ENCODE measurements around the gene GALNT12. TPM values are rescaled to one million over a fixed set of nuclear protein-coding genes. Genes with fewer than 3 reads are reported as not detected.

Gene GALNT12
- total RNA-seq, 1 donor from 2014 or later: 12.9 TPM

- H3K27me3 Mint-ChIP-seq: peaks cover 3% of the 10 kb centered on the region
- no peak for DNase-seq (ENCODE audit: low spot score, unreplicated experiment)
- TF ChIP-seq, protein P1, sequence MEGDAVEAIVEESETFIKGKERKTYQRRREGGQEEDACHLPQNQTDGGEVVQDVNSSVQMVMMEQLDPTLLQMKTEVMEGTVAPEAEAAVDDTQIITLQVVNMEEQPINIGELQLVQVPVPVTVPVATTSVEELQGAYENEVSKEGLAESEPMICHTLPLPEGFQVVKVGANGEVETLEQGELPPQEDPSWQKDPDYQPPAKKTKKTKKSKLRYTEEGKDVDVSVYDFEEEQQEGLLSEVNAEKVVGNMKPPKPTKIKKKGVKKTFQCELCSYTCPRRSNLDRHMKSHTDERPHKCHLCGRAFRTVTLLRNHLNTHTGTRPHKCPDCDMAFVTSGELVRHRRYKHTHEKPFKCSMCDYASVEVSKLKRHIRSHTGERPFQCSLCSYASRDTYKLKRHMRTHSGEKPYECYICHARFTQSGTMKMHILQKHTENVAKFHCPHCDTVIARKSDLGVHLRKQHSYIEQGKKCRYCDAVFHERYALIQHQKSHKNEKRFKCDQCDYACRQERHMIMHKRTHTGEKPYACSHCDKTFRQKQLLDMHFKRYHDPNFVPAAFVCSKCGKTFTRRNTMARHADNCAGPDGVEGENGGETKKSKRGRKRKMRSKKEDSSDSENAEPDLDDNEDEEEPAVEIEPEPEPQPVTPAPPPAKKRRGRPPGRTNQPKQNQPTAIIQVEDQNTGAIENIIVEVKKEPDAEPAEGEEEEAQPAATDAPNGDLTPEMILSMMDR (IDR thresholded peaks at IDR 0.05; ENCODE audit: unreplicated experiment): no peak
- H3K4me3 Mint-ChIP-seq (ENCODE audit: low read depth): no peak overlapping the region
- H3K27ac Mint-ChIP-seq: no peak overlapping the region
- no peaks in the 10 kb centered on the region for H3K4me1 Mint-ChIP-seq (ENCODE audit: low read depth)
- no peaks in the 10 kb centered on the region for H3K9me3 Mint-ChIP-seq (ENCODE audit: low read depth)
- H3K36me3 Mint-ChIP-seq (ENCODE audit: insufficient read depth): no peaks in the 10 kb centered on the region
These were observed 78.3 kb downstream of the GALNT12 start for GRCh38 chr9:98885575-98886295.

DNA sequence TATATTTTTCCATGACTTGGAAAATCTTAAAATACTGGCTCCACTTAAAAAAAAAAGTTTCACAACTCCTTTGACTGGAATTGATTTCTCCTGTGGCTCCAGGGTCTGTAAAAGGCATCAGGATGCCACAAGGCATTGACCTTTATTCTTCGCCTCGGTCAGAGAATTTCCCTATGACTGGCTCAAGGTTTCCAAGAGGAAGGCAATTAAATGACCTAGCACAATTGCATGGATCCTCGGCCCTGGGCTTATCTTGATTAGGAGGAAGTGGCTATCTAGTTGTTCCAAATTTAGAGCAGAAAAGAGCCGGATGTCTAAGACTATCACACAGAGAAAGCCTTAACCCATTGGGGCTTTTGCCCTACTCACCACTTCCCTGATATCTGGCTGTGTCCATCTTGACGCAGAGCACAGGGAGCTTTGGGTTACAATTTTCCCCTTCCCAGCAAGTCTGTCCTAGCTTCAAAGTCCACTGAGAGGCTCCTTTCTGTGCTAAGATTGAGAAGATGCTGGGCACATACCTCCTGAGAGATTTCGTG is 79.3 kb downstream of the GALNT12 start:
- Mint-ChIP-seq H3K36me3 (ENCODE audit: insufficient read depth) (no peaks in the 10 kb centered on the region), H3K27ac (no peak overlapping the region), H3K4me3 (ENCODE audit: low read depth) (no peak overlapping the region), H3K27me3 (peaks cover 3% of the 10 kb centered on the region), H3K4me1 (ENCODE audit: low read depth) (no peaks in the 10 kb centered on the region), H3K9me3 (ENCODE audit: low read depth) (no peaks in the 10 kb centered on the region)
- DNase-seq (ENCODE audit: low spot score, unreplicated experiment): no peak
- TF ChIP-seq, protein P1 (IDR thresholded peaks at IDR 0.05; ENCODE audit: unreplicated experiment): no peak

GRCh38 chr9:98887918-98888510 is 80.5 kb downstream of the GALNT12 start:
- H3K4me1 Mint-ChIP-seq (ENCODE audit: low read depth): no peaks in the 10 kb centered on the region
- DNase-seq (ENCODE audit: low spot score, unreplicated experiment): no peak
- peaks cover 3% of the 10 kb centered on the region for H3K27me3 Mint-ChIP-seq
- no peaks in the 10 kb centered on the region for H3K9me3 Mint-ChIP-seq (ENCODE audit: low read depth)
- H3K4me3 Mint-ChIP-seq (ENCODE audit: low read depth): no peak overlapping the region
- H3K36me3 Mint-ChIP-seq (ENCODE audit: insufficient read depth): no peaks in the 10 kb centered on the region
- H3K27ac Mint-ChIP-seq: no peak overlapping the region
- TF ChIP-seq, protein P1 (IDR thresholded peaks at IDR 0.05; ENCODE audit: unreplicated experiment): no peak

GRCh38 chr9:98888801-98889421 is 81.4 kb downstream of the GALNT12 start:
- peaks cover 3% of the 10 kb centered on the region for H3K27me3 Mint-ChIP-seq
- H3K9me3 Mint-ChIP-seq (ENCODE audit: low read depth): no peaks in the 10 kb centered on the region
- no peaks in the 10 kb centered on the region for H3K4me1 Mint-ChIP-seq (ENCODE audit: low read depth)
- no peaks in the 10 kb centered on the region for H3K36me3 Mint-ChIP-seq (ENCODE audit: insufficient read depth)
- DNase-seq (ENCODE audit: low spot score, unreplicated experiment): no peak
- no peak overlapping the region for H3K27ac Mint-ChIP-seq
- H3K4me3 Mint-ChIP-seq (ENCODE audit: low read depth): no peak overlapping the region
- TF ChIP-seq, protein P1 (IDR thresholded peaks at IDR 0.05; ENCODE audit: unreplicated experiment): no peak

DNA sequence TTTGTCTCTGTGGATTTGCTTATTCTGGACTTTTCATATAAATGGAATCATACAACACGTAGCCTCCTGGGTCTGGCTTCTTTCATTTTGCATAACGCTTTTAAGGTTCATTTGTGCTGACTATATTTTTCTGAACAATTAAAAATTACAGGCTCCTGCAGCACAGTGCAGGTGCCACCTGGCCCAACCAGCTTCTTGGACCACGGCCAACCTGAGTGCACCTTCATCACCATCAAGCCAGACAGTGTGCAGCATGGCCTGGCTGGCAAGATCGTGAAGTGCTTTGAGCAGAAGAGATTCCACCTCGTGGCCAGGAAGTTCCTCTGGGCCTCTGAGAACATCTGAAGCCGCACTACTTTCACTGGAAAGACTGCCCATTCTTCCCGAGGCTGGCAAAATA is 82.8 kb downstream of the GALNT12 start:
- DNase-seq (ENCODE audit: low spot score, unreplicated experiment): no peak
- Mint-ChIP-seq H3K27ac (no peak overlapping the region), H3K4me3 (ENCODE audit: low read depth) (no peak overlapping the region), H3K4me1 (ENCODE audit: low read depth) (no peaks in the 10 kb centered on the region), H3K36me3 (ENCODE audit: insufficient read depth) (no peaks in the 10 kb centered on the region), H3K27me3 (peaks cover 3% of the 10 kb centered on the region), H3K9me3 (ENCODE audit: low read depth) (no peaks in the 10 kb centered on the region)
- TF ChIP-seq, protein P1 (IDR thresholded peaks at IDR 0.05; ENCODE audit: unreplicated experiment): no peak

Measured in progenitor cell of endocrine pancreas (in vitro differentiated cells).